Right atrium auricular region (tissue), 2 donors: ENCODE measurements around the gene MAPK8IP3. TPM values are rescaled to one million over a fixed set of nuclear protein-coding genes. Genes with fewer than 3 reads are reported as not detected.

Experiments used
- DNase-seq: peaks from one replicate; pipeline ENCODE4 v3.0.0-alpha.2; 2019; ENCODE audit warnings: low spot score
- H3K27ac ChIP-seq, 2 donors: fragments of 200-600 bp; sonication (generic); 1 replicate in 1 of 2; 2 replicates in 1 of 2; pipeline ENCODE4 v1.5.1; 2016 to 2019
- H3K27me3 ChIP-seq, 2 donors: fragments of 200-600 bp; sonication (generic); one replicate each; pipeline versions ENCODE4 v1.5.1 to v1.6.0; 2017 to 2019
- H3K36me3 ChIP-seq: fragments of 200-600 bp; sonication (generic); one replicate; pipeline ENCODE4 v1.5.1; 2016
- H3K4me1 ChIP-seq, 2 donors: fragments of 200-600 bp; sonication (generic); one replicate each; pipeline versions ENCODE4 v1.5.1 to v1.6.0; 2017 to 2019
- H3K4me3 ChIP-seq, 2 donors: fragments of 200-600 bp; sonication (generic); 1 replicate in 1 of 2; 2 replicates in 1 of 2; pipeline ENCODE4 v1.5.1; 2017 to 2019; ENCODE audit warnings: mild to moderate bottlenecking in 1 of 2, moderate library complexity in 1 of 2
- H3K9me3 ChIP-seq, 2 donors: fragments of 200-600 bp; sonication (generic); one replicate each; pipeline ENCODE4 v1.5.1; 2019
- CTCF ChIP-seq, 2 donors: fragments of 200-600 bp; sonication (generic); IDR thresholded peaks; one replicate each; pipeline ENCODE4 v1.5.1; 2019; ENCODE audit warnings: antibody characterized with exemption in 2 of 2
- total RNA-seq, 2 donors: library from RNA; depleted of rRNA; stranded (reverse); fragments of >200 nt; gene quantifications; one replicate each; pipeline ENCODE4 v1.1.0, GENCODE V29; 2016

Gene MAPK8IP3
- total RNA-seq, 2 donors from 2014 or later: 43.1 to 43.3 TPM

DNA sequence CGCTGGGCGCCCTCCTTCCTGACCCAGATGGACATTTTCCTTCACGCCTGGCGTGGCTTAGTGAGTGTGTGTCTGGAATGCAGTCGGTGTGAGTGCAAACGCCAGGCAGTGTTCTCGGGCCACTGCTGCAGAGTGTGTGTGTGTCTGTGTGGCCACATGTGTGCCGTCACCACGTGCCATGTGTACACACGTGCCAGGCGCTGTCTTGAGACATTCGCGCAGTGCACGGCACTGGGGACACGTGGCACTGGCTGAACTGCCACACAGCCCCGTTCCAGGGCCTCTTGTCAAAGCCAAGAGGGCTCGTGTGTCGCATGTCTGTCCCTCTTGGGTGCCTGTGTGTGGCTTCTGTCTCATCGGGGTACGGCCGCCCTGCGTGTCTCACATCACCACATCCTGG, 28.8 kb downstream of the MAPK8IP3 start:
- no peak for TF ChIP-seq CTCF (IDR thresholded peaks at IDR 0.05)
- H3K4me1 ChIP-seq: no peaks in the 10 kb centered on the region
- no peaks in the 10 kb centered on the region for H3K27me3 ChIP-seq
- H3K9me3 ChIP-seq: no peaks in the 10 kb centered on the region
- H3K36me3 ChIP-seq: peaks cover 37% of the 10 kb centered on the region
- H3K27ac ChIP-seq: no peak overlapping the region
- no peak overlapping the region for H3K4me3 ChIP-seq
- DNase-seq: no peak

GRCh38 chr16:1740234-1740633, 34.2 kb downstream of the MAPK8IP3 start:
- Histone ChIP-seq H3K36me3 (peaks cover 28% of the 10 kb centered on the region), H3K27ac (no peak overlapping the region), H3K9me3 (no peaks in the 10 kb centered on the region), H3K4me1 (peaks cover 0 to 4% of the 10 kb centered on the region in 2 donors), H3K4me3 (no peak overlapping the region), H3K27me3 (no peaks in the 10 kb centered on the region)
- no peak for DNase-seq
- no peak for TF ChIP-seq CTCF (IDR thresholded peaks at IDR 0.05)

GRCh38 chr16:1740781-1741490, 34.9 kb downstream of the MAPK8IP3 start:
- Histone ChIP-seq H3K4me3 (no peak overlapping the region), H3K27ac (no peak overlapping the region), H3K9me3 (no peaks in the 10 kb centered on the region), H3K27me3 (no peaks in the 10 kb centered on the region), H3K4me1 (peaks cover 0 to 4% of the 10 kb centered on the region in 2 donors), H3K36me3 (peaks cover 35% of the 10 kb centered on the region)
- TF ChIP-seq CTCF (IDR thresholded peaks at IDR 0.05): no peak
- DNase-seq: no peak

DNA sequence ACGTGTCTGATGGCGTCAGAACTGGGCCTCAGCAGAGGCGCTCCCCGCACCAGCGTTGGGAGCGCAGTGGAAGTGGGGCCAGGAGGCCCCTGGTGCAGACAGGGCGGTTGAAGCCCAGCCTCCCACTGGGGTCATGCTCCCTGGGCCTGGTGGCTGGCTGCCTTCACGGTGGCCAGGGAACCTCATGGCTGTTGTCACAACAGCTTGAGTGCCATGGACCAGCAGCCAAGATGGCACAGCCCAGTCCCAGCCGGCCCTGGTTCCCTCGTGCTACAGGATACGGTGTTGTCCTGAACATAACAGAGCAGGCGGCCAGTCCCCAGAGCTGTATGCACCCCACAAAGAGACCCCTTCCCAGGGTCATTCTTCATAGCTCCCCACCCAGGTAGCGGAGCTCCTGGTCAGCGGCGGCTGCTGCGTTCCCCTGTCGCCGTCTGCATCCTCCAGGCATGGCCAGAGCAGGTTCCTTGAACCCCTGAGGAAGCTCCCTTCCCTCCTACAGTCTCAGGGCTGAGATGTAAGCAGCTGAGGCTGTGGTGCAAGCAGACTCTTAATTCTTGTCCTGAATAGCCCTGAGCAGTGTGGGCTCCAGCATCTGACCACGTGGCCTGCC, 35.7 kb downstream of the MAPK8IP3 start:
- Histone ChIP-seq H3K4me3 (no peak overlapping the region), H3K36me3 (peaks cover 36% of the 10 kb centered on the region), H3K27me3 (no peaks in the 10 kb centered on the region), H3K4me1 (peaks cover 0 to 4% of the 10 kb centered on the region in 2 donors), H3K9me3 (no peaks in the 10 kb centered on the region), H3K27ac (no peak overlapping the region)
- DNase-seq: no peak
- no peak for TF ChIP-seq CTCF (IDR thresholded peaks at IDR 0.05)

- no peak for DNase-seq
- Histone ChIP-seq H3K27ac (no peak overlapping the region), H3K27me3 (no peaks in the 10 kb centered on the region), H3K36me3 (peaks cover 44% of the 10 kb centered on the region), H3K4me1 (peaks cover 0 to 4% of the 10 kb centered on the region in 2 donors), H3K4me3 (no peak overlapping the region), H3K9me3 (no peaks in the 10 kb centered on the region)
- TF ChIP-seq CTCF (IDR thresholded peaks at IDR 0.05): no peak
Observed at GRCh38 chr16:1743376-1744337, 37.7 kb downstream of the MAPK8IP3 start.
